MCF 10A (cell line): Measurements from ENCODE around the gene ZDHHC9. TPM values are rescaled to one million over a fixed set of nuclear protein-coding genes. Genes with fewer than 3 reads are reported as not detected.

ENCODE experiments used
- BruUV-seq: library from RNA; stranded (reverse); fragments of 400-500 nt; replicated peaks from 2 replicates; lab custom pipeline; 2021; lab: Mats Ljungman, UMichigan
- CTCF ChIA-PET: fragments of 300-600 bp; sonication (Branson Sonifier 250); formaldehyde crosslinking; extraction: SDS; loops from one replicate; lab custom pipeline; 2021; ENCODE audit warnings: antibody characterized with exemption, inconsistent platforms; lab: Yijun Ruan, JAX
- POLR2A ChIA-PET: fragments of 300-600, 350-650 bp; sonication (Branson Sonifier 250); formaldehyde crosslinking; extraction: SDS; loops from one replicate; lab custom pipeline; 2020; ENCODE audit warnings: antibody characterized with exemption, inconsistent platforms; lab: Yijun Ruan, JAX
- DNase-seq: peaks from one replicate; pipeline ENCODE4 v3.0.0-alpha.2; 2018; ENCODE audit not compliant: unreplicated experiment
- H3K27ac Mint-ChIP-seq: one replicate; pipeline ENCODE4 v1.8.0; 2022; ENCODE audit warnings: mild to moderate bottlenecking, low read depth, mixed read lengths; ENCODE audit not compliant: unreplicated experiment
- H3K27me3 Mint-ChIP-seq: one replicate; pipeline ENCODE4 v1.8.0; 2022; ENCODE audit warnings: mixed read lengths; ENCODE audit not compliant: insufficient read depth, unreplicated experiment
- H3K36me3 Mint-ChIP-seq: one replicate; pipeline ENCODE4 v1.8.0; 2022; ENCODE audit warnings: mild to moderate bottlenecking, moderate library complexity, mixed read lengths; ENCODE audit not compliant: insufficient read depth, unreplicated experiment
- H3K4me1 Mint-ChIP-seq: one replicate; pipeline ENCODE4 v1.8.0; 2022; ENCODE audit warnings: mixed read lengths; ENCODE audit not compliant: insufficient read depth, unreplicated experiment
- H3K4me3 Mint-ChIP-seq: one replicate; pipeline ENCODE4 v1.8.0; 2022; ENCODE audit warnings: mild to moderate bottlenecking, moderate library complexity, mixed read lengths; ENCODE audit not compliant: unreplicated experiment
- H3K9me3 Mint-ChIP-seq: one replicate; pipeline ENCODE4 v1.8.0; 2022; ENCODE audit warnings: mixed read lengths; ENCODE audit not compliant: unreplicated experiment
- CTCF ChIP-seq: fragments of 200-600 bp; IDR thresholded peaks from one replicate; pipeline ENCODE4 v1.8.0; 2022; ENCODE audit warnings: antibody characterized with exemption, mild to moderate bottlenecking; ENCODE audit not compliant: unreplicated experiment
- intact Hi-C: fragments of 100-400 bp; cut with micrococcal nuclease; formaldehyde crosslinking; loops from 2 replicates; pipeline ENCODE4 v1.14.1; 2022
- total RNA-seq: library from RNA; stranded (reverse); gene quantifications from 2 replicates; pipeline ENCODE4 v1.2.3, GENCODE V29; 2022

Gene ZDHHC9
- total RNA-seq, 1 experiment from 2014 or later = 30.6 TPM

- no TSS peak for BruUV-seq
- no peak for TF ChIP-seq CTCF
- DNase-seq = no peak
- Mint-ChIP-seq H3K9me3 (no peaks in the 10 kb centered on the region), H3K27me3 (peaks cover 4% of the 10 kb centered on the region), H3K27ac (no peak overlapping the region), H3K36me3 (no peaks in the 10 kb centered on the region), H3K4me3 (no peak overlapping the region), H3K4me1 (no peaks in the 10 kb centered on the region)
- CTCF ChIA-PET = interaction anchor here (0.6 to 1.7 kb wide), 2 partner anchors 10 to 135 kb away, joined by 3 to 5 read pairs; no protein-coding TSS in a partner anchor
- intact Hi-C loops = no loop called here
- POLR2A ChIA-PET = no interaction called here
Observed at GRCh38 chrX:129773649-129774458, 69.8 kb downstream of the ZDHHC9 start.

GRCh38 chrX:129772796-129773431 is 70.8 kb downstream of the ZDHHC9 start:
- CTCF ChIA-PET = interaction anchor here (0.7 to 1.7 kb wide), 4 partner anchors 9 to 171 kb away, joined by 3 to 5 read pairs (median 4); no protein-coding TSS in a partner anchor
- no peaks in the 10 kb centered on the region for H3K27me3 Mint-ChIP-seq
- intact Hi-C loops = no loop called here
- no peak for DNase-seq
- TF ChIP-seq CTCF = no peak
- H3K9me3 Mint-ChIP-seq = no peaks in the 10 kb centered on the region
- POLR2A ChIA-PET = no interaction called here
- no peaks in the 10 kb centered on the region for H3K4me1 Mint-ChIP-seq
- no TSS peak for BruUV-seq
- no peak overlapping the region for H3K4me3 Mint-ChIP-seq
- no peaks in the 10 kb centered on the region for H3K36me3 Mint-ChIP-seq
- no peak overlapping the region for H3K27ac Mint-ChIP-seq

- Mint-ChIP-seq H3K9me3 (no peaks in the 10 kb centered on the region), H3K4me3 (no peak overlapping the region), H3K36me3 (no peaks in the 10 kb centered on the region), H3K27me3 (peaks cover 2% of the 10 kb centered on the region), H3K27ac (no peak overlapping the region), H3K4me1 (no peaks in the 10 kb centered on the region)
- BruUV-seq = no TSS peak
- no peak for TF ChIP-seq CTCF
- intact Hi-C loops = no loop called here
- ChIA-PET CTCF (no interaction called here), POLR2A (no interaction called here)
- DNase-seq = no peak
Observed at GRCh38 chrX:129771266-129771995, 72.3 kb downstream of the ZDHHC9 start.
